Keratinocyte (primary cell): Measurements from ENCODE around the gene ROR2. TPM values are rescaled to one million over a fixed set of nuclear protein-coding genes. Genes with fewer than 3 reads are reported as not detected.
A peak's percentile ranks its signal among the peaks of the same experiment; 100 is the strongest.

Experiments used
- DNase-seq: peaks from one replicate; pipeline ENCODE4 v3.0.0-alpha.2; 2011; ENCODE audit warnings: low read depth, missing footprints, low spot score
- FAIRE-seq: peaks from 2 replicates; lab custom pipeline; 2011; peaks lifted over from hg19 to GRCh38; lab: Jason Lieb, UNC
- H2AFZ ChIP-seq: 2 replicates; pipeline ENCODE4 v1.6.0; 2012; ENCODE audit warnings: low read length, control low read depth, inconsistent platforms; ENCODE audit not compliant: control insufficient read depth
- H3K27ac ChIP-seq: 2 replicates; pipeline ENCODE4 v1.5.1; 2011; ENCODE audit warnings: low read length; ENCODE audit not compliant: control insufficient read depth, insufficient read depth
- H3K27me3 ChIP-seq: 3 replicates; pipeline ENCODE4 v1.6.0; 2011; ENCODE audit warnings: low read length; ENCODE audit not compliant: control insufficient read depth, insufficient read depth; ENCODE audit errors: extremely low read depth
- H3K36me3 ChIP-seq, 2 experiments: 2 replicates in 1 of 2; 3 replicates in 1 of 2; pipeline ENCODE4 v1.5.1; 2011; ENCODE audit warnings: low read length in 2 of 2, mild to moderate bottlenecking in 1 of 2; ENCODE audit not compliant: control insufficient read depth in 2 of 2, insufficient read depth in 2 of 2; ENCODE audit errors: extremely low read depth in 1 of 2
- H3K4me1 ChIP-seq: 3 replicates; pipeline ENCODE4 v1.5.1; 2011; ENCODE audit warnings: low read length; ENCODE audit not compliant: control insufficient read depth, insufficient read depth; ENCODE audit errors: extremely low read depth
- H3K4me2 ChIP-seq: 3 replicates; pipeline ENCODE4 v1.6.0; 2011; ENCODE audit warnings: low read depth, low read length; ENCODE audit not compliant: control insufficient read depth, insufficient read depth; ENCODE audit errors: extremely low read depth
- H3K4me3 ChIP-seq, 3 experiments: fragments of 200-600 bp in 1 of 3; sonication (generic) in 1 of 3; 2 replicates in 2 of 3; 3 replicates in 1 of 3; pipeline ENCODE4 v1.5.1; 2011 to 2016; ENCODE audit warnings: low read length in 3 of 3, mild to moderate bottlenecking in 3 of 3, control low read depth in 2 of 3, inconsistent platforms in 1 of 3, low read depth in 1 of 3, mixed read lengths in 1 of 3, mixed run types in 1 of 3, moderate library complexity in 1 of 3; ENCODE audit not compliant: control insufficient read depth in 2 of 3, insufficient read depth in 2 of 3; ENCODE audit errors: extremely low read depth in 1 of 3
- H3K79me2 ChIP-seq: 2 replicates; pipeline ENCODE4 v1.6.0; 2012; ENCODE audit warnings: low read length; ENCODE audit not compliant: control insufficient read depth, insufficient read depth
- H3K9ac ChIP-seq: 3 replicates; pipeline ENCODE4 v1.6.0; 2011; ENCODE audit warnings: low read length; ENCODE audit not compliant: control insufficient read depth, insufficient read depth; ENCODE audit errors: extremely low read depth
- H3K9me1 ChIP-seq: 3 replicates; pipeline ENCODE4 v1.6.0; 2011; ENCODE audit warnings: low read length; ENCODE audit not compliant: control insufficient read depth, insufficient read depth; ENCODE audit errors: extremely low read depth
- H3K9me3 ChIP-seq: 2 replicates; pipeline ENCODE4 v1.5.1; 2012; ENCODE audit warnings: low read depth, low read length; ENCODE audit not compliant: control insufficient read depth
- H4K20me1 ChIP-seq: 3 replicates; pipeline ENCODE4 v1.6.0; 2011; ENCODE audit warnings: low read length; ENCODE audit not compliant: control insufficient read depth, insufficient read depth; ENCODE audit errors: extremely low read depth
- EZH2 ChIP-seq: IDR thresholded peaks from one replicate; pipeline ENCODE4 v1.6.1; 2012; ENCODE audit warnings: inconsistent platforms, mild to moderate bottlenecking, low read length, moderate library complexity
- dilution Hi-C: fragments of 300-500 bp; cut with MboI; formaldehyde crosslinking; loops from one replicate; pipeline ENCODE4 v1.7.0; 2020; ENCODE audit warnings: low sequenced_read_pairs; ENCODE audit not compliant: extremely low pct_ligation_motif_present
- polyA plus RNA-seq, 5 experiments: library from polyadenylated mRNA; depleted of rRNA in 3 of 5; stranded (reverse) in 3 of 5; stranded (forward) in 1 of 5; unstranded in 1 of 5; fragments of >200 nt; gene quantifications; 1 replicate in 1 of 5; 2 replicates in 3 of 5; 3 replicates in 1 of 5; pipeline versions ENCODE4 v1.2.1 to v1.2.3, GENCODE V29; 2011 to 2012; ENCODE audit warnings: missing spikeins in 2 of 5, low read depth in 1 of 5, low replicate concordance in 1 of 5
- TF ChIP-seq, protein P1 (sequence below), 3 experiments: IDR thresholded peaks in 1 of 3; conservative IDR thresholded peaks in 1 of 3; optimal IDR thresholded peaks in 1 of 3; 2 replicates in 2 of 3; 3 replicates in 1 of 3; pipeline versions ENCODE3 to v1.5.1; 2011; ENCODE audit warnings: low read length in 3 of 3, mild to moderate bottlenecking in 3 of 3, moderate library complexity in 2 of 3, control low read depth in 1 of 3, inconsistent platforms in 1 of 3; ENCODE audit not compliant: insufficient read depth in 2 of 3; ENCODE audit errors: extremely low read depth in 1 of 3

ROR2 gene
- polyA plus RNA-seq, 1 donor (not counting 4 experiments of a cell fraction or from before 2014, with no cell fraction given), result 0.22 TPM

- FAIRE-seq (no peak), DNase-seq (no peak)
- dilution Hi-C loops, result no loop called here
- Histone ChIP-seq H3K4me3 (no peak overlapping the region), H3K79me2 (no peaks in the 10 kb centered on the region), H2AFZ (peak overlapping the region; percentile 33), H3K4me1 (no peaks in the 10 kb centered on the region), H3K36me3 (no peaks in the 10 kb centered on the region), H4K20me1 (no peaks in the 10 kb centered on the region), H3K9me1 (no peaks in the 10 kb centered on the region), H3K27me3 (peaks cover 8% of the 10 kb centered on the region), H3K27ac (no peak overlapping the region), H3K9me3 (no peaks in the 10 kb centered on the region), H3K9ac (no peak overlapping the region), H3K4me2 (no peak overlapping the region)
- TF ChIP-seq, protein P1, sequence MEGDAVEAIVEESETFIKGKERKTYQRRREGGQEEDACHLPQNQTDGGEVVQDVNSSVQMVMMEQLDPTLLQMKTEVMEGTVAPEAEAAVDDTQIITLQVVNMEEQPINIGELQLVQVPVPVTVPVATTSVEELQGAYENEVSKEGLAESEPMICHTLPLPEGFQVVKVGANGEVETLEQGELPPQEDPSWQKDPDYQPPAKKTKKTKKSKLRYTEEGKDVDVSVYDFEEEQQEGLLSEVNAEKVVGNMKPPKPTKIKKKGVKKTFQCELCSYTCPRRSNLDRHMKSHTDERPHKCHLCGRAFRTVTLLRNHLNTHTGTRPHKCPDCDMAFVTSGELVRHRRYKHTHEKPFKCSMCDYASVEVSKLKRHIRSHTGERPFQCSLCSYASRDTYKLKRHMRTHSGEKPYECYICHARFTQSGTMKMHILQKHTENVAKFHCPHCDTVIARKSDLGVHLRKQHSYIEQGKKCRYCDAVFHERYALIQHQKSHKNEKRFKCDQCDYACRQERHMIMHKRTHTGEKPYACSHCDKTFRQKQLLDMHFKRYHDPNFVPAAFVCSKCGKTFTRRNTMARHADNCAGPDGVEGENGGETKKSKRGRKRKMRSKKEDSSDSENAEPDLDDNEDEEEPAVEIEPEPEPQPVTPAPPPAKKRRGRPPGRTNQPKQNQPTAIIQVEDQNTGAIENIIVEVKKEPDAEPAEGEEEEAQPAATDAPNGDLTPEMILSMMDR (optimal IDR thresholded peaks at IDR 0.05 in 1 of 3, IDR thresholded peaks at IDR 0.05 in 1 of 3, conservative IDR thresholded peaks at IDR 0.05 in 1 of 3; ENCODE audit: extremely low read depth in 1 of 3, insufficient read depth in 2 of 3, low read length in 3 of 3), result no peak
- TF ChIP-seq EZH2, result no peak
Observed at GRCh38 chr9:91896513-91897121, 53.4 kb downstream of the ROR2 start.

GRCh38 chr9:91896097-91896496, 53.9 kb downstream of the ROR2 start:
- no peaks in the 10 kb centered on the region for H3K4me1 ChIP-seq
- TF ChIP-seq, protein P1 (optimal IDR thresholded peaks at IDR 0.05 in 1 of 3, IDR thresholded peaks at IDR 0.05 in 1 of 3, conservative IDR thresholded peaks at IDR 0.05 in 1 of 3; ENCODE audit: extremely low read depth in 1 of 3, insufficient read depth in 2 of 3, low read length in 3 of 3), result no peak
- TF ChIP-seq EZH2, result no peak
- dilution Hi-C loops, result no loop called here
- H2AFZ ChIP-seq, result no peak overlapping the region
- no peaks in the 10 kb centered on the region for H3K36me3 ChIP-seq
- H3K27ac ChIP-seq, result no peak overlapping the region
- H3K27me3 ChIP-seq, result peaks cover 8% of the 10 kb centered on the region
- H3K79me2 ChIP-seq, result no peaks in the 10 kb centered on the region
- no peak overlapping the region for H3K4me3 ChIP-seq
- no peaks in the 10 kb centered on the region for H3K9me3 ChIP-seq
- no peak for DNase-seq
- no peaks in the 10 kb centered on the region for H3K9me1 ChIP-seq
- no peaks in the 10 kb centered on the region for H4K20me1 ChIP-seq
- no peak for FAIRE-seq
- H3K4me2 ChIP-seq, result no peak overlapping the region
- no peak overlapping the region for H3K9ac ChIP-seq
